Measurements from ENCODE around the gene TMEM44.
A peak's percentile ranks its signal among the peaks of the same experiment; 100 is the strongest.

TMEM44 gene, protein sequence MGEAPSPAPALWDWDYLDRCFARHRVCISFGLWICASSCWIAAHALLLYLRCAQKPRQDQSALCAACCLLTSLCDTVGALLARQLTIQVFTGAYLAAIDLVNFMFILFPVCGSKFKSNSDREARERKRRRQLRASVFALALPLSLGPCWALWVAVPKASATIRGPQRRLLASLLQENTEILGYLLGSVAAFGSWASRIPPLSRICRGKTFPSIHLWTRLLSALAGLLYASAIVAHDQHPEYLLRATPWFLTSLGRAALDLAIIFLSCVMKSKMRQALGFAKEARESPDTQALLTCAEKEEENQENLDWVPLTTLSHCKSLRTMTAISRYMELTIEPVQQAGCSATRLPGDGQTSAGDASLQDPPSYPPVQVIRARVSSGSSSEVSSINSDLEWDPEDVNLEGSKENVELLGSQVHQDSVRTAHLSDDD

DNA sequence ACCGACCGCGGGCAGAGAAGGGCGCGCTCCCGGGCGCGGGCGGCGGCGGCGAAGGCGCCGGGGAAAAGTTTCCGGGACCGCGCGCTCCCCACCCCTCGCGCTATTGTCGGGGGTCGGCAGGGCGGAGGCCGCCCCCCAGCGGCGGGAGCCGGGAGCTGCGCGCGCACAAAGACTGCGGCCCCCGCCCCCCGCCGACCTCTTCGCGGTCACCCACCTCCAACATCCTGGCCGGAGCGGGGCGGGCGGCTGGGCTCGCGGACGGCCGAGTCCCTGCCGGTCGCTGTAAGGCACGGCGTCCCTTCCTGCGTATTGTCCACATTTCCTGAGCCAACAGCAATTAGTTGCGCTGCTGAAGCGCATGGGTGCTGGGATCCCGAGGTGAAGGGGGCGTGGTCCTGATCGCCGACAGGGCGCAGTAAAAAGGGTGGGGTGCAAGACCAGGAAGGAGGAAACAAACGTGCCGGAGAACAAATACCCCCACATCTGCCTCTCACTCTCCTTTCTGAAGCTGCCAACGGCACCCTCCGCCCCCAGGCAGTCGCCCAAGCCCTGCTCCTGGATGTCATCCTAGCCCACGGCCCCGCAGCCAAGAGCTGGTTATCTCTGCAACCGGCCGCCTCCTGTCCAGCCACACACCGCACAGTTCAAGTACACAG, at the start of gene TMEM44:
Gene TMEM44 (minus strand): TSS at position 71 of the 656 bp plus-strand sequence. CDS start 204 bp downstream, outside the sequence.
- DNase-seq (ENCODE audit: low read depth): peak; percentile 35
- peak within 1 kb of the TSS; percentile 53 for H3K4me3 ChIP-seq (ENCODE audit: low read depth, low read length)
- TF ChIP-seq, protein P1, sequence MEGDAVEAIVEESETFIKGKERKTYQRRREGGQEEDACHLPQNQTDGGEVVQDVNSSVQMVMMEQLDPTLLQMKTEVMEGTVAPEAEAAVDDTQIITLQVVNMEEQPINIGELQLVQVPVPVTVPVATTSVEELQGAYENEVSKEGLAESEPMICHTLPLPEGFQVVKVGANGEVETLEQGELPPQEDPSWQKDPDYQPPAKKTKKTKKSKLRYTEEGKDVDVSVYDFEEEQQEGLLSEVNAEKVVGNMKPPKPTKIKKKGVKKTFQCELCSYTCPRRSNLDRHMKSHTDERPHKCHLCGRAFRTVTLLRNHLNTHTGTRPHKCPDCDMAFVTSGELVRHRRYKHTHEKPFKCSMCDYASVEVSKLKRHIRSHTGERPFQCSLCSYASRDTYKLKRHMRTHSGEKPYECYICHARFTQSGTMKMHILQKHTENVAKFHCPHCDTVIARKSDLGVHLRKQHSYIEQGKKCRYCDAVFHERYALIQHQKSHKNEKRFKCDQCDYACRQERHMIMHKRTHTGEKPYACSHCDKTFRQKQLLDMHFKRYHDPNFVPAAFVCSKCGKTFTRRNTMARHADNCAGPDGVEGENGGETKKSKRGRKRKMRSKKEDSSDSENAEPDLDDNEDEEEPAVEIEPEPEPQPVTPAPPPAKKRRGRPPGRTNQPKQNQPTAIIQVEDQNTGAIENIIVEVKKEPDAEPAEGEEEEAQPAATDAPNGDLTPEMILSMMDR (IDR thresholded peaks at IDR 0.05; ENCODE audit: low read depth, low read length, missing control alignments): peak; percentile 64

DNA sequence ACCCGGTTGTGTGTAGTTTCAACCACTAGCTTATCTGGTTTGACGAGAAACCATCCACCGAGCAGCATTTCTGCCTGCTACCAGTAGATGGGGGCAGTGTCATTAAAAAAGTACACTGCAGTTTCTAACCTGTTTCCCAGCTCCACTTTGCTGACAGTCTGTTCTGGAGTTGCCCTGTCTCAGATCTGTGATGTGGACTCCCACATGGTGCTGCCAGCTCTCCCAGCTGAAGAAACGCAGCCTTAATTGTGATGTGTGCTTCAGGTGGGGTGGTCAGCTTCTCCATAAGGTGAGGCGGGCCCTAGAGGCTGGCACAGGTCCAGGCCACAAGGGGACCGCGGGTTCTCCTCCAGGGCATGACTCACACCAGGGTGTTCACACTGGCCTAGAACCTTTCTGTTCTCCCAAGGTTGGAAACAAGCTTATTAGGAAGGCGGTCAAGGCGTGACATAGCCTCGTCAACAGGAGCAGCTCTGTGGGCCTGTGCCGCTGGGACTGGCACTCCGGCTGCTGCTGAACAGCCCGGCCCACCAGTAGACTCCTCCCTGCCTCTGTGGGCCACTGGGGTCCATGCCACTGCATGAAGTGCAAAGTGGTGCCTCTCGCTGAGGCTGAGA, 49.6 kb upstream of the TMEM44 start:
- no peak for DNase-seq (ENCODE audit: low read depth)
- TF ChIP-seq, protein P1 (IDR thresholded peaks at IDR 0.05; ENCODE audit: low read depth, low read length, missing control alignments): peak; percentile 90
- H3K4me3 ChIP-seq (ENCODE audit: low read depth, low read length): no peak overlapping the region

DNA sequence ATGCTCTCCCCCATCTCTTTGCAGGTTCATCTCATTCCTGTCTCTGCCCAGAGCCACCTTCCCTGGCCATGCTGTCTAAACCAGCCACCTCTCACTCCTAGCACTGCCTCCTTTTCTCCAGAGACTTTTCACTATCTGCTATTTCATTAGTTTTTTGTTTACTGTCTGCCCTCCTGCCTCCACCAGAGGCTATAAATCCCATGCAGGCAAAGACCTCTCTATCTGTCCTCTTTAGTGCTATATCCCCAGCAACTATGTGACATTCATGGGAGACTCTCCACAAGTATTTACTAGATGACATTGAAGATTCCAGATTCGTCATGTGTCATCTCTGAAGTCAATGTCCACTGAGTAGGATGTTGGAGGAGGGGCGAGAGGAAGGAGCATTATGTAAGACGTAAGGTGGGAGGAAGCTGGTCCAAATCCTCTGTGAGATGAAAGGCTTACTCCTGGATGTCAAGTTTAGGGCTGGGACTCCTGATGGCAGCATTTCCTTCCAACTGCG, 49.0 kb upstream of the TMEM44 start:
- TF ChIP-seq, protein P1 (IDR thresholded peaks at IDR 0.05; ENCODE audit: low read depth, low read length, missing control alignments): no peak
- no peak for DNase-seq (ENCODE audit: low read depth)

DNA sequence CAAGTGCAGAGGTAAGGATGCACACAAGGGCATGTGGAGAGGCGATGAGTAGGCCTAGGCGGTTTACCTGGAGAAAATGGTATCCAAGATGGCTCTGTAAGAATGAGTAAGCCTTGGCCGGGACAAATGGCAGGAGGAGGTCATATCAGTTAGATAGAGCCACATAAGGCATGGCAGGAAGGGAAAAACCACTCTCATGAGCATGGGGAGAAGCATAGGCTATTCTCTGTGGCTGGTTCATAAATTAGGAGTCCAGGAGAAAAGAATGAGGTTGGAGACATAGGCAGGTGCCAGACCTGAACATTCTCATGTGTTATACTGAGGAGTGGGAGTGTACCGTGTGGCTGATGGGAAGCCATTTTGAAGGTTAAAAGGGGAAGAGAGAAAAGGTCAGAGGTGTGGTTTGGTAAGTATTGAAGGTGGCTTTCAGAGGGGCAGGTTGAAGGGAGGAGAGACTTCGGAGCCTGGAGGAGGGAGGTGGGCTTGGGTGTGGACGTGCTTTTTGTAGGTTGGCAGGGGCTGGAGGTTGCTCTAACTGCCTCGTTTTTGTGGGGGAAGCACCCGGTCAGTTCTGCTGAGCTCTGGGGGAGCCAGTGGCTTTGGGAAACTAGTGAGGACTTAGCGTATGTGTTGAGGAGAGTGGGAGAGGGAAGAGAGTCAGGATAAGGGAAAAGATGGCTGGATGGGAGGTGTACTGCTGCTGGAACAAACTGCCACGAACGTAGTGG, 47.8 kb upstream of the TMEM44 start:
- no peak overlapping the region for H3K4me3 ChIP-seq (ENCODE audit: low read depth, low read length)
- TF ChIP-seq, protein P1 (IDR thresholded peaks at IDR 0.05; ENCODE audit: low read depth, low read length, missing control alignments): no peak
- no peak for DNase-seq (ENCODE audit: low read depth)

More for the DNA sequence above, 49.0 kb upstream of the TMEM44 start:
- H3K4me3 ChIP-seq (ENCODE audit: low read depth, low read length): no peak overlapping the region

DNA sequence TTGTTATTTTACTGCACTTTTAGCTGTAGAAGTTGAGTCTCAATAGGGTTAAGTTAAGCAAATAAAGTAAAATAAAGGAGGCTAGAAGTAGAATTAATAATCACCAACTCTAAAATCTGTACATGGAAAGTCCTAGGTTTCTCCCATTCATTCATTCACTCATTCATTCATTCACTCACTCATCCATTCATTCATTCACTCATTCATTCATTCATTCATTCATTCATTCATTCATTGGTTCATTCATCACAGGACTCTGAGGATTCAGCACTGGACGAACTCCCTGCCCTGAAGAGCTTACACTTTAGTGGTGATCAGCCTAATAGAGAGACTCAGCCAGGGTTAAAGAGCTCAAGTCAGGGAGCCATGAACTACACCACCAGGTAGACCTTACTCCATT, 43.3 kb upstream of the TMEM44 start:
- TF ChIP-seq, protein P1 (IDR thresholded peaks at IDR 0.05; ENCODE audit: low read depth, low read length, missing control alignments): no peak
- no peak for DNase-seq (ENCODE audit: low read depth)
- no peak overlapping the region for H3K4me3 ChIP-seq (ENCODE audit: low read depth, low read length)

DNA sequence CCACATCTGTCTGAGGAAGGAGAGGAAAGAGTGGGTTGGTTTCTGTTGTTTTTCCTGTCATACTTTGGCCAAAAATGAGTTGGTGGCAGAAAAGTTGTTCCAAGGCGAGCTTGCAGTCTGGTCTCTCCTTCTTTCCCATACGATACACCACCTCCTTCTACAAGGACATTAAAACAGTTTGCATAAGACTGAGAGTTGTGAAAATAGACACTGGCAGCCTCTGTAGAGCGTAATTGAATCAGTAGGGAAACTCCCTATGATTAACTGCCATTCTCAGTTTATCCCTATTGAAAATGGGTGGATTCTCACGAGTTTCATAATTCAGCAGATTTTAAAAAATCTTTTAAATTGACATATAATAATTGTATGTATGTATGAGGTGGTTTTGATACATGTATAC, 42.5 kb upstream of the TMEM44 start:
- TF ChIP-seq, protein P1 (IDR thresholded peaks at IDR 0.05; ENCODE audit: low read depth, low read length, missing control alignments): no peak
- DNase-seq (ENCODE audit: low read depth): no peak
- no peak overlapping the region for H3K4me3 ChIP-seq (ENCODE audit: low read depth, low read length)
